HepG2 (cell line): ENCODE data around the gene MACROD2. TPM values are rescaled to one million over a fixed set of nuclear protein-coding genes. Genes with fewer than 3 reads are reported as not detected.

ENCODE experiments used
- ATAC-seq: fragments of 200-7000 bp; cut with Tn5 transposase; 3 replicates; pipeline ENCODE4 v1.9.1; 2020; ENCODE audit warnings: mild to moderate bottlenecking, moderate library complexity
- BruUV-seq: library from RNA; stranded (reverse); fragments of 400-500 nt; replicated peaks from 2 replicates; lab custom pipeline; 2021; lab: Mats Ljungman, UMichigan
- CTCF ChIA-PET: fragments of 300-600 bp; formaldehyde crosslinking; extraction: SDS; loops from one replicate; lab custom pipeline; 2021; ENCODE audit warnings: low total read pairs, inconsistent platforms, low intra/inter-chr PET ratio; lab: Yijun Ruan, JAX
- POLR2A ChIA-PET: fragments of 350-600 bp; sonication (Branson Sonifier 250); formaldehyde crosslinking; loops from one replicate; lab custom pipeline; 2020; ENCODE audit warnings: antibody characterized with exemption, inconsistent platforms; lab: Yijun Ruan, JAX
- DNase-seq: peaks from one replicate; pipeline ENCODE4 v3.0.0-alpha.2; 2015; ENCODE audit warnings: low spot score
- FAIRE-seq: peaks from 3 replicates; lab custom pipeline; 2011; peaks lifted over from hg19 to GRCh38; lab: Jason Lieb, UNC
- H2AFZ ChIP-seq: one replicate; pipeline ENCODE4 v1.6.1; 2011; ENCODE audit warnings: low read length, inconsistent platforms
- H3K27ac ChIP-seq: fragments of 300-600 bp; 3 replicates; pipeline ENCODE4 v1.8.0; 2011; ENCODE audit warnings: mixed run types, mild to moderate bottlenecking, mixed read lengths, low read length, inconsistent platforms; ENCODE audit not compliant: insufficient read depth; ENCODE audit errors: extremely low read length
- H3K27me3 ChIP-seq, 2 experiments: fragments of 200-600 bp in 1 of 2; 2 replicates in 1 of 2; 3 replicates in 1 of 2; pipeline versions ENCODE4 v1.6.0 to v1.8.0; 2011; ENCODE audit warnings: low read length in 2 of 2, mild to moderate bottlenecking in 2 of 2, moderate library complexity in 2 of 2, inconsistent platforms in 1 of 2; ENCODE audit not compliant: insufficient read depth in 2 of 2, control insufficient read depth in 1 of 2
- H3K36me3 ChIP-seq, 2 experiments: fragments of 200-600 bp in 1 of 2; replicated peaks in 1 of 2; 2 replicates in 1 of 2; 3 replicates in 1 of 2; pipeline versions ENCODE4 v1.5.1 to v1.8.0; 2011; ENCODE audit warnings: low read length in 2 of 2, inconsistent platforms in 1 of 2; ENCODE audit not compliant: insufficient read depth in 2 of 2, control insufficient read depth in 1 of 2
- H3K4me1 ChIP-seq: 2 replicates; pipeline ENCODE4 v1.5.1; 2012; ENCODE audit warnings: low read length, inconsistent platforms; ENCODE audit not compliant: insufficient read depth
- H3K4me2 ChIP-seq: 2 replicates; pipeline ENCODE4 v1.6.0; 2011; ENCODE audit warnings: low read depth, low read length, inconsistent platforms
- H3K4me3 ChIP-seq, 3 experiments: fragments of 200-600 bp in 1 of 3; sonication (generic), shearing (Covaris generic) in 1 of 3; replicated peaks in 1 of 3; 2 replicates each; pipeline ENCODE4 v1.5.1; 2011 to 2016; ENCODE audit warnings: low read length in 3 of 3, inconsistent platforms in 2 of 3, low read depth in 2 of 3, mild to moderate bottlenecking in 2 of 3, control low read depth in 1 of 3, mixed read lengths in 1 of 3; ENCODE audit not compliant: insufficient read depth in 1 of 3
- H3K79me2 ChIP-seq: one replicate; pipeline ENCODE4 v1.6.1; 2011; ENCODE audit warnings: low read length, inconsistent platforms; ENCODE audit not compliant: insufficient read depth
- H3K9ac ChIP-seq: 2 replicates; pipeline ENCODE4 v1.6.0; 2011; ENCODE audit warnings: mild to moderate bottlenecking, low read depth, low read length, inconsistent platforms; ENCODE audit not compliant: insufficient read depth
- H3K9me3 ChIP-seq: 2 replicates; pipeline ENCODE4 v1.5.1; 2012; ENCODE audit warnings: mild to moderate bottlenecking, low read length
- H4K20me1 ChIP-seq: 2 replicates; pipeline ENCODE4 v1.6.0; 2011; ENCODE audit warnings: inconsistent platforms, mild to moderate bottlenecking, low read length, moderate library complexity; ENCODE audit not compliant: insufficient read depth
- CEBPB ChIP-seq: IDR thresholded peaks from 2 replicates; pipeline ENCODE4 v1.6.1; 2011; ENCODE audit warnings: low read depth, low read length, improper control_type of control experiment, borderline replicate concordance
- NFKB2 ChIP-seq: sonication (generic); formaldehyde crosslinking; IDR thresholded peaks from 2 replicates; pipeline ENCODE4 v1.4.0; 2020; ENCODE audit warnings: missing genetic modification reagents, borderline replicate concordance
- SOX6 ChIP-seq, 2 experiments: fragments of 450-650 bp in 1 of 2; sonication (generic) in 1 of 2; formaldehyde crosslinking in 1 of 2; IDR thresholded peaks; 2 replicates each; pipeline versions ENCODE4 v1.4.0 to v1.6.1; 2017 to 2020; ENCODE audit warnings: antibody characterized with exemption in 1 of 2, mild to moderate bottlenecking in 1 of 2, missing genetic modification reagents in 1 of 2
- ZKSCAN8 ChIP-seq: IDR thresholded peaks from 2 replicates; pipeline ENCODE4 v1.6.1; 2016; ENCODE audit warnings: borderline replicate concordance, missing genetic modification reagents, missing compliant biosample characterization
- ZNF382 ChIP-seq: sonication (generic); formaldehyde crosslinking; IDR thresholded peaks from 2 replicates; pipeline ENCODE4 v1.5.0; 2020; ENCODE audit warnings: missing genetic modification reagents, mild to moderate bottlenecking, borderline replicate concordance
- WGBS: methylation state at CpG from one replicate; pipeline ENCODE4 v1.1.6; 2017; ENCODE audit warnings: low lambda C conversion rate; 5-methylcytosine and 5-hydroxymethylcytosine counted together
- in situ Hi-C: cut with HindIII; loops from 2 replicates; pipeline ENCODE4 v1.10.0; 2017; ENCODE audit warnings: low pct_unique_long_range_greater_than_20kb; ENCODE audit not compliant: extremely low pct_ligation_motif_present
- intact Hi-C: fragments of 100-400 bp; cut with micrococcal nuclease; formaldehyde crosslinking; loops from one replicate; pipeline ENCODE4 v1.10.0; 2022; ENCODE audit not compliant: unreplicated experiment
- polyA plus RNA-seq, 8 experiments: library from polyadenylated mRNA; depleted of rRNA in 3 of 8; stranded (reverse) in 7 of 8; unstranded in 1 of 8; fragments of >200 nt; fragmentation: Illumina TruSeq in 4 of 8; extraction: Trizol in 4 of 8; gene quantifications; 2 replicates each; pipeline versions ENCODE4 v1.2.1 to v1.2.3, GENCODE V29; 2011 to 2016; ENCODE audit warnings: low read depth in 4 of 8, missing spikeins in 1 of 8, mixed read lengths in 1 of 8; ENCODE audit not compliant: insufficient read depth in 1 of 8
- total RNA-seq, 5 experiments: library from RNA; depleted of rRNA; stranded (reverse); fragments of >200 nt; fragmentation: Illumina TruSeq; extraction: Trizol; gene quantifications; 2 replicates each; pipeline ENCODE4 v1.2.3, GENCODE V29; 2016; ENCODE audit warnings: low read depth in 1 of 5
- TF ChIP-seq, protein P1 (sequence below): sonication (generic); formaldehyde crosslinking; IDR thresholded peaks from 2 replicates; pipeline ENCODE4 v1.4.0; 2020; ENCODE audit warnings: missing genetic modification reagents

MACROD2 gene
- total and polyA plus RNA-seq, 2 of the 13 experiments (the other 11 are each of a cell fraction or from before 2014, with no cell fraction given), result 0.13 to 0.51 TPM

DNA sequence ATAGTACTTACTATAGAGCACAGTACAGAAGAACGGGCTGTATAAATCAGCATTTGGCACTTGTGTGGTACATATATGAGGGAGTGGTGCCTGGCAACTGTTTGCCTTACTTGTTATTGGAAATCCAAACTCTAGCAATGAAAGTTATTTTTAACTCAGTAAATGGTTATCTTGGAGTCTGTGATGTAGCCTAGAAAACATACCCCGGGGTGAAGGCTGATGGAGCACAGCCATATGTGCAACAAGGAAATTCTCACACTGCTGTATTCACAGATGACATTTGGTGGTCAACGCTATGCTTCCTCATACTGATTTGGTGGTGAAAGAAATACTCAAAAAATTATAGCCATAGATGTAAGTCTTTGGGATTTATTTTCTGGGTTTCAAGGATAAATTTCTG is 1149.6 kb downstream of the MACROD2 start (continued):
- no peak for TF ChIP-seq SOX6 (IDR thresholded peaks at IDR 0.05)
- no peak for TF ChIP-seq SOX6 (CRISPR knock-in tag; IDR thresholded peaks at IDR 0.05)
- TF ChIP-seq, protein P1, sequence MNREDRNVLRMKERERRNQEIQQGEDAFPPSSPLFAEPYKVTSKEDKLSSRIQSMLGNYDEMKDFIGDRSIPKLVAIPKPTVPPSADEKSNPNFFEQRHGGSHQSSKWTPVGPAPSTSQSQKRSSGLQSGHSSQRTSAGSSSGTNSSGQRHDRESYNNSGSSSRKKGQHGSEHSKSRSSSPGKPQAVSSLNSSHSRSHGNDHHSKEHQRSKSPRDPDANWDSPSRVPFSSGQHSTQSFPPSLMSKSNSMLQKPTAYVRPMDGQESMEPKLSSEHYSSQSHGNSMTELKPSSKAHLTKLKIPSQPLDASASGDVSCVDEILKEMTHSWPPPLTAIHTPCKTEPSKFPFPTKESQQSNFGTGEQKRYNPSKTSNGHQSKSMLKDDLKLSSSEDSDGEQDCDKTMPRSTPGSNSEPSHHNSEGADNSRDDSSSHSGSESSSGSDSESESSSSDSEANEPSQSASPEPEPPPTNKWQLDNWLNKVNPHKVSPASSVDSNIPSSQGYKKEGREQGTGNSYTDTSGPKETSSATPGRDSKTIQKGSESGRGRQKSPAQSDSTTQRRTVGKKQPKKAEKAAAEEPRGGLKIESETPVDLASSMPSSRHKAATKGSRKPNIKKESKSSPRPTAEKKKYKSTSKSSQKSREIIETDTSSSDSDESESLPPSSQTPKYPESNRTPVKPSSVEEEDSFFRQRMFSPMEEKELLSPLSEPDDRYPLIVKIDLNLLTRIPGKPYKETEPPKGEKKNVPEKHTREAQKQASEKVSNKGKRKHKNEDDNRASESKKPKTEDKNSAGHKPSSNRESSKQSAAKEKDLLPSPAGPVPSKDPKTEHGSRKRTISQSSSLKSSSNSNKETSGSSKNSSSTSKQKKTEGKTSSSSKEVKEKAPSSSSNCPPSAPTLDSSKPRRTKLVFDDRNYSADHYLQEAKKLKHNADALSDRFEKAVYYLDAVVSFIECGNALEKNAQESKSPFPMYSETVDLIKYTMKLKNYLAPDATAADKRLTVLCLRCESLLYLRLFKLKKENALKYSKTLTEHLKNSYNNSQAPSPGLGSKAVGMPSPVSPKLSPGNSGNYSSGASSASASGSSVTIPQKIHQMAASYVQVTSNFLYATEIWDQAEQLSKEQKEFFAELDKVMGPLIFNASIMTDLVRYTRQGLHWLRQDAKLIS (CRISPR knock-in tag), result no peak
- no peak for TF ChIP-seq NFKB2 (CRISPR knock-in tag)
- TF ChIP-seq ZKSCAN8, result no peak

DNA sequence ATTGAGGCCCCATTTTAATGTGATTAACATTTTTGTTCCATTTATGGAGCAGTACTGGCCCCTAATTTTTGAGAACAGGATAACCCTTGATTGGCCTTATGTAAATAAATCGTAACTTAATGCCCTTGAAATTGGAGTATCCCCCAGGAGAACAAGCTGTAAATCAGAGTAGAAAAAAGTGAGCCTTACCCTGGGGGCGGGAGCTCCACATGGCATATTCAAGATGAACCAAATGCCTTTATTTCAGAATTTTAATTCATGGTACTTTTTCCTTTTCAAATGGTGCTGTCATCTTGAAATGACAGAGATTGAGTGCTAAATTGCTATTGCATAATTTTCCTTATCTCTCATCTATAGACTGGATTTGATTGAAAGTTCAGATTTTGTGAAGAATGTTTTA is 1151.6 kb downstream of the MACROD2 start:
- Histone ChIP-seq H3K9me3 (no peaks in the 10 kb centered on the region), H3K79me2 (no peaks in the 10 kb centered on the region), H2AFZ (no peak overlapping the region), H3K27ac (no peak overlapping the region), H3K9ac (no peak overlapping the region), H3K4me3 (no peak overlapping the region), H3K27me3 (no peaks in the 10 kb centered on the region; a peak in 1 of 5 replicates), H3K4me1 (no peaks in the 10 kb centered on the region), H3K36me3 (no peaks in the 10 kb centered on the region), H4K20me1 (no peaks in the 10 kb centered on the region), H3K4me2 (no peak overlapping the region)
- BruUV-seq, result no TSS peak
- intact Hi-C loops (loop anchor here (1.0 kb wide), 1 partner anchor 26 kb away; no protein-coding TSS in a partner anchor), in situ Hi-C loops (no loop called here)
- ATAC-seq, result no peak
- TF ChIP-seq CEBPB (peak; percentile 28; the same call in 1 of the 2 replicates), ZNF382 (CRISPR knock-in tag) (no peak)
- no peak for DNase-seq
- ChIA-PET CTCF (no interaction called here), POLR2A (interaction anchor here (0.6 kb wide), 1 partner anchor 241 kb away, joined by 3 read pairs; no protein-coding TSS in a partner anchor)
- FAIRE-seq, result no peak
- 5% methylated on average over 2 of the region's 2 CpGs for WGBS
